EH (cell line): ENCODE measurements around the gene BACH2.
A peak's percentile ranks its signal among the peaks of the same experiment; 100 is the strongest.
"Not testable (repeated sequence)": the region's sequence is repeated elsewhere in the genome, so short reads cannot be mapped to it uniquely, and the experiment has no call there.

Experiments
- DNase-seq: peaks from one replicate; pipeline ENCODE4 v3.0.0-alpha.2; 2015; ENCODE audit warnings: low read depth

The BACH2 gene

GRCh38 chr6:90296341-90297114 is at the start of gene BACH2:
TSS of gene BACH2 (minus strand) at chr6:90296843. CDS start at chr6:90008844, 287,999 bp downstream.
- DNase-seq: peak; percentile 77

- peak; percentile 52 for DNase-seq
Observed at GRCh38 chr6:90343576-90343975, 46.9 kb upstream of the BACH2 start.

DNA sequence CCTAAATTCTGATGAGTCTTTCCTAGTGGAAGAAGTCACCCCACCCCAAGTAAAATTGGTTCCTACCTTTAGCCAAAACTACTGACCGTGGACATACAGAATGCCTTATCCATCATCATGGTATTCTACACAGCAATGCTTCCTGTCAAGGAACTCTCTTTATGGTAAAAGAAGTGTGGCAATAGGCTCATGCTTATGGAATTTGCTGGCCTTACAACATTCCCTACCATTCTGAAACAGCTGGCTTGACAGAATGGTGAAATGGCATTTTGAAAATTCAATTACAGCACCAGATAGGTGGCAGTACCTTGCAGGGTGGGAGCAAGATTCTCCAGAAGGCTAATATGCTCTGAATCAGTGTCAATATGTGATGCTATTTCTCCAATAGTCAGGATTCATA is 41.8 kb upstream of the BACH2 start:
- peak; percentile 3 for DNase-seq

- no peak for DNase-seq
Observed at GRCh38 chr6:90336388-90336947, 39.8 kb upstream of the BACH2 start.

- no peak for DNase-seq
Observed at GRCh38 chr6:90333928-90334327, 37.3 kb upstream of the BACH2 start.

GRCh38 chr6:90332978-90333543 is 36.4 kb upstream of the BACH2 start:
- not testable (repeated sequence) for DNase-seq

GRCh38 chr6:90329386-90330077 is 32.9 kb upstream of the BACH2 start:
- DNase-seq: no peak

DNA sequence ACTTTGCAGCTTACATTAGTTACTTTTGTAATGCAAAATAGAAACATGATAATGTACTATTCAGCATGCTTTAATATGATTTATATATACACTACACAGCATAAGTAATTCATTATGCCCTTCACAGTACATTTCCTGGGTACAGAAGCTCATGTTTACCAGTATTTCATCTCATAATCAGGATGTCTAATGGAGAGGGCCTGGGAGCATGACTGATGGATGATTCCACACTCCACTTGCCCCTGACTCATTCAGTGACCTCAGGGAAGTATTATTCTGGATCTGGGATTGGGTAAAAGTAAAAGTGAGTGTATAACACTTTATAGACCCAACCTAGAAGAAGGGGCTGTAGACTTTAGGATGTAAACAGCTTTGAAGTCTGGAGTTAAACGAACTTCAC is 31.4 kb upstream of the BACH2 start:
- DNase-seq: peak; percentile 6

GRCh38 chr6:90326404-90327057 is 29.9 kb upstream of the BACH2 start:
- no peak for DNase-seq

DNA sequence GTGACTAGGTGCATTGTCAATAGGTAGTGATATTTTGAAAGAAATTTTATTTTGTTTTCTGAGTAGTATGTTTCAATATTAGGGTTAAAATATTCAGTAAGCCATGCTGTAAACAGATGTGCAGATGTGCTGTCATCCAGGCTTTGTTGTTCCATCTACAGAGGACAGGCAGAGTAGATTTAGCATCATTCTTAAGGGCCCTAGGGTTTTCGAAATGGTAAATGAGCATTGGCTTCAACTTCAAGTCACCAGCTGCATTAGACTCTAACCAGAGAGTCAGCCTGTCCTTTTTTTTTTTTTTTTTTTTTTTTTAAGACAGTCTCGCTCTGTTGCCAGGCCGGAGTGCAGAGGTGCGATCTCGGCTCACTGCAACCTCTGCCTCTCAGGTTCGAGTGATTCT is 27.1 kb upstream of the BACH2 start:
- no peak for DNase-seq

DNA sequence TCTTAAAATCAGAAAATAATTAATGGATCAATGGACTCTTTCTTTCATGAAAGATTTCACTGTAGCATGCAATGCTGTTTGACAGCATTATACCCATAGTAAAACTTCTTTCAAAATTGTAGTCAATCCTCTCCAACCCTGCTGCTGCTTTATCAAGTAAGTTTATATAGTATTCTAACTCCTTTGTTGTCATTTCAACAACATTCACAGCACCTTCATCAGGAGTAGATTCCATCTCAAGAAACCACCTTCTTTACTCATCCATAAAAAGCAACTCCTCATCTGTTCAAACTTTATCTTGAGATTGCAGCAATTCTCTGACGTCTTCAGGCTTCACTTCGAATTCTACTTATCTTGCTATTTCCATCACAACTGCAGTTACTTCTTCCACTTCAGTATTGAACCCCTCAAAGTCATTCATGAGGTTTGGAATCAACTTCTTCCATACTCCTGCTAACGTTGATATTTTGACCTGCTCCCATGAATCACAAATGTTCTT is 26.4 kb upstream of the BACH2 start:
- no peak for DNase-seq

DNA sequence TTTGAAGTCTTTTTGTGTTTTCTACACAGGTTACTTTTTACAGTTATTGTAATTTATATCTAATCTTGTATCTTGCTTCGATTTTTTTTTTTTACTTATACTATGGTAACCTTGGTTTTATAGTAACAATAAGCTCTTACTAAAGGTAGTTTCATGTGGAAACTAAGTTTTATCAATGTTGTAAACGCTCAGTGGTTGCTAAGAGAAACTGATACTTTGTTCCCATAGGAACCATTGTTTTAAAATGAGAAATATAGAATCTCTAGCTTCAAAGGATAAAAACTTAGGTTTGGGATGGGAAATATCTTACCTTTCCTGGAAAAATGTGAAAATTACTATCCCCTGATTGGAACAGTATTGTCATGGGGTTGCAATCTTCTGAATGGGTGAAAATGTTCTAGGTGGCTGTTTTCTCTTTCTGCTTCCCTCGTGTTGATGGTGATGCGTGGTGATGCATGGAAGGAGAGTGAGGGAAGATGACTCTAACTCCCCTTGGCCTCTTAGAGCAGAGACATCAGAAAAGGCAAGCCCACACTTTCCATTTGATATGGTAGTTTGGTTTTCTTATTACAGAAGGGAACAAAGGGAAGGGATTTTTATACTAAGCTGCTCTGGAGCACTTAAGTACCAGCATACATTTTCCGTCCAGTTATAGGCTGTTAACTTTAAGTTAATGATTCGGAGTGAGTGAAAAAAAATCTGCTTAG is 23.5 kb upstream of the BACH2 start:
- DNase-seq: no peak

DNA sequence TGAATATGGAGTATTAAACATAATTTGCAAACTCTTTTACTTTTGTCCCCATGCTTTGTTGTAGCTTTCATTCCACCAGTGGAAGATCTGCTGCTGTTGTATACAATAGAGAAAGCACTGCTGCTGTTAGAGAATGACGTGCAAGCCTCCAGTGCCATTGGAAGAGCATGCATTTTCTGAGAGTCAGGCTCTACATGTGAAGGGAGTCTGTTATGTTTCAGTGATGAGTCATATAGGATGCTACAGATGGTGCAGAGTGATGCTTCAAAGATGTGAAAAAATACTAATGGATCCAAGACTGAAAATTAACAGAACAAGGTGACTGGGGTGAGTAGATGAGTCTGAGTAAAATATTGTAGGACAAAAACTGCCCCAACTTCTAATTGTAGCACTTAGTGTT is 22.4 kb upstream of the BACH2 start:
- DNase-seq: peak; percentile 16

GRCh38 chr6:90315986-90316385 is 19.3 kb upstream of the BACH2 start:
- no peak for DNase-seq

DNA sequence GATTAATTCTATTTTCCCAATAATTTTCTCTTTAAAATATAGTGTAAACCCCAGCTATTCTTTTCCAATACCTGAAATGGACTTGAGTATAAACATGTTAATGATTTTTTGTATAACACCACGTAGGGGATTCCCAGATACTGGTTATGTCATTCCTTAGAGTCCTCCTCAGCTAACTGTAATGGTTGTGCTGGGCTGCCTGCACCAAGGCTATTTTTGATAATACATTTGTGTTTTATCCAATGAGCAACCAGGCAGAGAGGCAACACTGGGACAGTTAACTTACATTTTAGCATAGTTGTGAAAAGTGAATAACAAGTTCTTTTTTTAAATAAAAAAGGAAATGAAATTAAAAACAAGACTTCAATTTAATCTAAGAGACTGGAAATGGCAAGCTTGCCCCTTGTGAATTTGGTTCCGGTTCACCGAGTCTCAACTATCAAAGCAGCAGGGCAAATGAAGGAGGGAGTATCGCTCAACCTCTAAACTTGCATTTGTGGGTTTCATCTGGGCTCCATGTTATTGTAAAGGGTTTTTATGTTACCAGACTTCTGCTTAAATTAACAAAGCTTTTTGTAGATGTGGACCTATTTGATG is 18.8 kb upstream of the BACH2 start:
- DNase-seq: no peak

- DNase-seq: no peak
Observed at GRCh38 chr6:90314514-90314913, 17.9 kb upstream of the BACH2 start.

DNA sequence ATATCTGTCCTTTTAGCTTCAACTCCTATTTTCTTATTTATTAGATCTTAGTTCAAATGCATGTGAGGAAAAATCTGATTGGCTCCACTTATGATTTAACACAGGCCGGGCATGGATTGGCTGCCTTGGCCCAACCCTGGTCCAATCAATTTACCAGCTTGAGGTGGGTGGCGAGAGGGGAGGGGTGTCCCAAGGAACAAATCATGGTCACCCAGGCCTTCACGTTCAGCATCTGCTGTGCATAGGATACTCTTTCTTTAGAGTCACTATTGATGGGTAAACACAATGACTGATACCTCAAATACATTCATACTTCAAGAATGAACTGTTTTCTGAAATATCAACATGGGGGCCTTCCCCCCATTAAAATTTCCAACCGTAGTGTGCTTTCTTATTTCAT is 14.9 kb upstream of the BACH2 start:
- no peak for DNase-seq

- no peak for DNase-seq
Observed at GRCh38 chr6:90305800-90306448, 9.3 kb upstream of the BACH2 start.

DNA sequence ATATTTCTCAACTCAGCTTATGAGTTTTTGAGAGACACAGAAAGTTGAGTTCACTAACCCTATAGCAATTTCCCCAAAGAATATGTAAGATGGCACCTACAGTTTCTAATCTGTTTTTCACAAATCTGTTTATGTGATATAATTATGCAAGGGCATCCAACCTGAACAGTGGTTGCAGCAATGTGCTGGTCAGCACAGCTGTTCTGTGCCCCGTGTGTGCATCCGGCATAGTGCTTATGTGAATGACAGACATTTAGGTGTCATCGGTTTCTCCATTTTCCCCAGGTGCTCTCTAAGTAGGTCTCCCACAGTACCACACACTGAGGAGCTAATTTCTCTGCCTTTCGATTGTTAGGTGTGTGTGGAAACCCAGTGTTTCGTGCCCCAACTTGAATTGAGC is 7.7 kb upstream of the BACH2 start:
- DNase-seq: no peak

DNA sequence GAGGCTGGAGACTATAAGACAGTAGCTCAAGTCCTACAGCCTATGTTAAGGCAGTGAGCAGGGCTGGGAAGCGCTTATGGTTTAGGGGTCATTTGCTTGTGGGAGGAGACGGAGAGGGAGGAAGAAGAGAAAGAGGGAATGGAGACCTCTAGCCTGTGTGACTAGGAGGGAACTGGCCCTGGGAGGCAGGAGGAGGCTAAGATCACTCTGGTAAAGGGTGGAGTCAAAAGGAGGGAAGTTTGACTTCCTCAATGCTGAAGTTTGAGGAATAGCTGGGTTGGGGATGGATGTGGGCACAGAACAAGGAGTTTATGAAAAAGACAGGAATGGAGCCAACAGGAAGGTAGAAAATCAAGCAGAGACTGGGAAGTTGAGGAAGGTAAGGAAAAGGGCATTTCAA is 6.4 kb upstream of the BACH2 start:
- no peak for DNase-seq

- no peak for DNase-seq
Observed at GRCh38 chr6:90302320-90302719, 5.7 kb upstream of the BACH2 start.
